Prostate gland (tissue), 2 donors: ENCODE data around the gene CAMK2D.

Experiments
- CTCF ChIP-seq, 4 experiments: fragments of 200-600 bp in 2 of 4; fragments of 450-650 bp in 2 of 4; sonication (generic) in 2 of 4; IDR thresholded peaks; 1 replicate in 3 of 4; 2 replicates in 1 of 4; pipeline ENCODE4 v1.5.1; 2016 to 2019; ENCODE audit warnings: antibody characterized with exemption in 4 of 4, mild to moderate bottlenecking in 2 of 4, moderate library complexity in 2 of 4
- POLR2A ChIP-seq: fragments of 450-650 bp; IDR thresholded peaks from one replicate; pipeline ENCODE4 v1.6.1; 2016; ENCODE audit warnings: antibody characterized with exemption, mild to moderate bottlenecking
- POLR2AphosphoS5 ChIP-seq: sonication (generic); formaldehyde crosslinking; IDR thresholded peaks from one replicate; pipeline ENCODE4 v1.6.1; 2017; ENCODE audit warnings: antibody characterized with exemption

GRCh38 chr4:113499696-113500095 is 261.8 kb downstream of the CAMK2D start:
- TF ChIP-seq CTCF (IDR thresholded peaks at IDR 0.05) (no peak), POLR2AphosphoS5 (no peak), POLR2A (no peak)
